Suppressor macrophage (primary cell): ENCODE measurements around the gene LRP11.
A peak's percentile ranks its signal among the peaks of the same experiment; 100 is the strongest.
"Not testable (repeated sequence)": the region's sequence is repeated elsewhere in the genome, so short reads cannot be mapped to it uniquely, and the experiment has no call there.

ENCODE experiments used
- DNase-seq, 4 experiments: peaks; one replicate each; pipeline ENCODE4 v3.0.0-alpha.2; 2020 to 2022

LRP11 gene

GRCh38 chr6:149846321-149846720 is 17.8 kb downstream of the LRP11 start:
- no peak for DNase-seq

GRCh38 chr6:149845549-149845948 is 18.6 kb downstream of the LRP11 start:
- no peak for DNase-seq

- no peak for DNase-seq
Measured at GRCh38 chr6:149844480-149844879, 19.7 kb downstream of the LRP11 start.

GRCh38 chr6:149844036-149844435 is 20.1 kb downstream of the LRP11 start:
- DNase-seq, result not testable (repeated sequence)

- no peak for DNase-seq
Measured at GRCh38 chr6:149843051-149843633, 21.0 kb downstream of the LRP11 start.

GRCh38 chr6:149842331-149842730 is 21.8 kb downstream of the LRP11 start:
- no peak for DNase-seq

- DNase-seq, result peak; percentile 25 to 57 (median 46)
Measured at GRCh38 chr6:149840345-149841075, 23.6 kb downstream of the LRP11 start.

GRCh38 chr6:149834513-149835481 is 29.4 kb downstream of the LRP11 start:
- DNase-seq, result peak; percentile 58 to 84 (median 74)

- DNase-seq, result no peak
Measured at GRCh38 chr6:149833651-149834050, 30.5 kb downstream of the LRP11 start.

- DNase-seq, result no peak
Measured at GRCh38 chr6:149831308-149831820, 32.8 kb downstream of the LRP11 start.

GRCh38 chr6:149830731-149831307 is 33.3 kb downstream of the LRP11 start:
- no peak for DNase-seq

GRCh38 chr6:149825292-149825691 is 38.9 kb downstream of the LRP11 start:
- no peak for DNase-seq

- DNase-seq, result no peak
Measured at GRCh38 chr6:149823013-149823412, 41.1 kb downstream of the LRP11 start.

- no peak for DNase-seq
Measured at GRCh38 chr6:149821492-149821891, 42.7 kb downstream of the LRP11 start.

GRCh38 chr6:149820506-149820905 is 43.7 kb downstream of the LRP11 start:
- DNase-seq, result no peak

- no peak for DNase-seq
Measured at GRCh38 chr6:149815788-149816187, 48.4 kb downstream of the LRP11 start.

- DNase-seq, result no peak
Measured at GRCh38 chr6:149813351-149813750, 50.8 kb downstream of the LRP11 start.

- DNase-seq, result no peak
Measured at GRCh38 chr6:149809798-149810197, 54.4 kb downstream of the LRP11 start.

- DNase-seq, result peak in 1 of 4 experiments; percentile 8
Measured at GRCh38 chr6:149806127-149806526, 58.0 kb downstream of the LRP11 start.

GRCh38 chr6:149783551-149783950 is 80.6 kb downstream of the LRP11 start:
- DNase-seq, result no peak

- no peak for DNase-seq
Measured at GRCh38 chr6:149782337-149782736, 81.8 kb downstream of the LRP11 start.

- no peak for DNase-seq
Measured at GRCh38 chr6:149781715-149782114, 82.4 kb downstream of the LRP11 start.

GRCh38 chr6:149779644-149779963 is 84.6 kb downstream of the LRP11 start:
- no peak for DNase-seq
